ENCODE results near the gene UBE2G1. TPM values are rescaled to one million over a fixed set of nuclear protein-coding genes. Genes with fewer than 3 reads are reported as not detected.

The UBE2G1 gene
- total and polyA plus RNA-seq, 10 of the 15 experiments (the other 5 are each of a cell fraction or from before 2014, with no cell fraction given): 24.4 to 139 (median 77.4) TPM

DNA sequence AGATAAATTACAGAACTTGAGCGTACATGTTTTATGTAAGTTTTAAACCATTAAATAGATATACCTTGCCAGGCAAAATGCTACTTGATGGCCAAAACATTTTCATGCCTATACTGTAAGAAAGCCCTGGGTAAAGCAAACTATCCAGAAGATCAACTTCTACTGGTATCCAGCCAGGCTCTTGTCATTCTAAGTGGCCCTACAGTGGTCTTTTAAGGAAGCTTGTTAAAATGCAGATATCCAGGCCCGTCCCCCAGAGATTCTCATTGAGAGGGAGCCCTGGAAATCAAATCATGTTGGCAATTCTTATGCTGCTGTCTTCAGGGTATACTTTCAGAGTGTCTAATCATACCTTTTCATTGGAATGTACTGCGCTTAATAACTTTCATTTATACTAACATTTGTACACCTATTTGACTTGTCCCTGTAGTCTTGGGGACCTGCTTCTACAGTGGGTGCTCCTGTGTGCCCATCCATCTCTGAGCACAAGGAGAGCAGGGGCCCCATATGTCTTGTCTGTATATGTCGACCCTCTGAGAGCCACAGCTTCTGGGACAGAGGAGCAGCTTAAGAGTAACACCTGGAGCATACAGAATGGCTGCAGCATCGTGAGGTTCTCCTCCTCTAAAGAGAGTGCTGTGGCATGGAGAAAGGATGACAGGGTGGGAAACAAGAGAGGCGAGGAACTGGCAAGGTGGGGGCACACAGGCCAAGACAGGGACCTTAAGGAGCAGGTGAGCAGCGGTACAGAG is 59.1 kb downstream of the UBE2G1 start:
- no peak for TF ChIP-seq ZNF592 (IDR thresholded peaks at IDR 0.05)
- intact Hi-C loops (cut with micrococcal nuclease; ENCODE audit: unreplicated experiment) (no loop called here), in situ Hi-C loops (cut with MboI) (no loop called here)
- FAIRE-seq: no peak
- ChIA-PET POLR2A (no interaction called here), CTCF (interaction anchor here (1.1 to 1.4 kb wide), 5 partner anchors 11 to 95 kb away, joined by 3 to 4 read pairs (median 3); no protein-coding TSS in a partner anchor), RAD21 (ENCODE audit: unreplicated experiment) (interaction anchor here (4.9 kb wide), 1 partner anchor 91 kb away, joined by 22 read pairs; no protein-coding TSS in a partner anchor), SMC1A (ENCODE audit: uncharacterized antibody, unreplicated experiment) (interaction anchor here (0.6 to 1.5 kb wide), 4 partner anchors 9 to 92 kb away, joined by 3 to 14 read pairs (median 3); no protein-coding TSS in a partner anchor)
- DNase-seq (ENCODE audit: low read depth, low spot score): no peak
- Histone ChIP-seq H4K20me1 (ENCODE audit: control insufficient read depth, insufficient read depth) (0 out of 2 replicates have a peak, but pooled peaks cover 5% of the 10 kb centered on the region), H3K4me2 (ENCODE audit: control insufficient read depth, insufficient read depth) (no peak overlapping the region), H3K79me2 (ENCODE audit: control insufficient read depth, insufficient read depth, low read length) (peaks cover 56% of the 10 kb centered on the region), H3K9ac (ENCODE audit: control insufficient read depth, insufficient read depth, low read length) (no peak overlapping the region), H3K27me3 (replicated peaks in 1 of 2; ENCODE audit: control insufficient read depth in 2 of 2, insufficient read depth in 2 of 2, low read length in 1 of 2) (no peaks in the 10 kb centered on the region), H3K4me1 (ENCODE audit: control insufficient read depth, insufficient read depth, low read length) (peaks cover 5% of the 10 kb centered on the region; the same call in 1 of the 2 replicates), H3K4me3 (no peak overlapping the region), H3K36me3 (ENCODE audit: control insufficient read depth in 2 of 2, insufficient read depth in 2 of 2, low read length in 1 of 2) (peaks cover 8 to 25% of the 10 kb centered on the region in 2 experiments), H3K27ac (ENCODE audit: control insufficient read depth, insufficient read depth) (no peak overlapping the region), H3K9me3 (replicated peaks; ENCODE audit: control insufficient read depth, insufficient read depth, low read length) (no peaks in the 10 kb centered on the region), H2AFZ (ENCODE audit: control insufficient read depth, low read depth, low read length) (no peak overlapping the region)
- 84% methylated on average over 7 of the region's 7 CpGs for WGBS (ENCODE audit: insufficient coverage, insufficient replicate concordance, low lambda C conversion rate, missing lambda C conversion rate)
- ATAC-seq: no peak
- no TSS peak for BruUV-seq (replicated peaks)
